Heart right ventricle (tissue), 16 donors: ENCODE measurements around the gene PDZD2. TPM values are rescaled to one million over a fixed set of nuclear protein-coding genes. Genes with fewer than 3 reads are reported as not detected.
"Not testable (repeated sequence)": the region's sequence is repeated elsewhere in the genome, so short reads cannot be mapped to it uniquely, and the experiment has no call there.

Experiments
- ATAC-seq, 8 donors: fragments of 200-7000 bp; cut with Tn5 transposase; one replicate each; pipeline ENCODE4 v1.9.1; 2020; ENCODE audit warnings: mild to moderate bottlenecking in 8 of 8, moderate library complexity in 8 of 8, moderate number of reproducible peaks in 1 of 8
- DNase-seq, 2 donors: peaks; one replicate each; pipeline ENCODE4 v3.0.0-alpha.2; 2020
- H3K27ac ChIP-seq, 10 donors: fragments of 200-600 bp; sonication (generic) in 2 of 10; one replicate each; pipeline versions ENCODE4 v1.5.0 to v1.8.0; 2020 to 2022; ENCODE audit warnings: mild to moderate bottlenecking in 3 of 10
- H3K27me3 ChIP-seq, 7 donors: fragments of 200-600 bp; one replicate each; pipeline ENCODE4 v1.8.0; 2021 to 2022; ENCODE audit warnings: mild to moderate bottlenecking in 2 of 7
- H3K36me3 ChIP-seq, 9 donors: fragments of 200-600 bp; sonication (generic) in 1 of 9; one replicate each; pipeline versions ENCODE4 v1.5.0 to v1.8.0; 2020 to 2022; ENCODE audit warnings: mild to moderate bottlenecking in 2 of 9
- H3K4me1 ChIP-seq, 9 donors: fragments of 200-600 bp; sonication (generic) in 1 of 9; one replicate each; pipeline versions ENCODE4 v1.5.0 to v1.8.0; 2020 to 2022; ENCODE audit warnings: mild to moderate bottlenecking in 4 of 9
- H3K4me3 ChIP-seq, 10 donors: fragments of 200-600 bp; sonication (generic) in 2 of 10; one replicate each; pipeline versions ENCODE4 v1.5.0 to v1.8.0; 2020 to 2022; ENCODE audit warnings: mild to moderate bottlenecking in 7 of 10, moderate library complexity in 2 of 10
- H3K9me3 ChIP-seq, 11 donors: fragments of 200-600 bp in 10 of 11; sonication (generic) in 2 of 11; one replicate each; pipeline versions ENCODE4 v1.5.0 to v1.8.0; 2013 to 2022; ENCODE audit warnings: mild to moderate bottlenecking in 2 of 11, control low read depth in 1 of 11, moderate library complexity in 1 of 11
- WGBS, 2 donors: extraction: QIAGEN DNeasy Blood & Tissue Kit; methylation state at CpG; one replicate each; pipeline ENCODE4 v1.1.7; 2013; ENCODE audit warnings: inconsistent platforms in 1 of 2; 5-methylcytosine and 5-hydroxymethylcytosine counted together
- intact Hi-C, 10 donors: fragments of 100-400 bp; cut with DNase I; formaldehyde crosslinking; loops; one replicate each; pipeline versions ENCODE4 v1.11.1 to v1.14.2; 2022
- polyA plus RNA-seq, 2 donors: library from polyadenylated mRNA; stranded (reverse); fragments of 200-250 nt; gene quantifications; one replicate each; pipeline ENCODE4 v1.2.3, GENCODE V29; 2013
- total RNA-seq, 10 donors: library from RNA; stranded (reverse); fragmentation: NEBNext Ultra II Directional in 3 of 10; extraction: Animal tissue kit (Norgen Biotek cat#: 25700) in 3 of 10; gene quantifications; one replicate each; pipeline versions ENCODE4 v1.2.1 to v1.2.4, GENCODE V29; 2021 to 2023
- TF ChIP-seq, protein P1 (sequence below), 9 donors: fragments of 200-600 bp; sonication (generic) in 2 of 9; IDR thresholded peaks; one replicate each; pipeline versions ENCODE4 v1.5.0 to v1.8.0; 2021 to 2022; ENCODE audit warnings: antibody characterized with exemption in 9 of 9, mild to moderate bottlenecking in 5 of 9, moderate library complexity in 1 of 9
- donor health status: Arrhythmogenic right ventricular cardiomyopathy.
- donor health status: ischemic (EF 13 %, LVEDD 7.1; RV severe dilation, severe dysfunction).
- donor health status: healthy with polysubstance abuse.
- donor health status: DM: no; HTN: yes; CAD: no.
- donor health status: DM: no; HTN: no; CAD: no.
- donor health status: ischemic (EF 25% LVEDD 6.9; RV normal size, moderate dysfunction).
- donor health status: ischemic (EF 25% LVEDD 5.7; RV mildly dilated, moderate dysfunction).
- donor health status: healthy.
- donor health status: DM: yes; HTN: yes; CAD: no.
- donor health status: Ischemic cardiomyopathy.
- donor health status: ischemic (EF 35%, LVEDD 5.7; RV mildly dilated, moderate dysfunction).
- donor health status: nonischemic (EF 11% LVEDD 7.7; RV severe dilation, severe dysfunction).
- donor health status: DM: yes; HTN: yes; CAD: no.
- donor health status: PGD.
- donor health status: ischemic (EF 29% LVEDD 5.4; RV normal size, mild dysfunction).
- donor health status: nonischemic (EF 23%, LVEDD 6.1; RV moderate dilation, normal function).

The PDZD2 gene
- total and polyA plus RNA-seq, 12 donors, result 9.0 to 117 (median 82.5) TPM

DNA sequence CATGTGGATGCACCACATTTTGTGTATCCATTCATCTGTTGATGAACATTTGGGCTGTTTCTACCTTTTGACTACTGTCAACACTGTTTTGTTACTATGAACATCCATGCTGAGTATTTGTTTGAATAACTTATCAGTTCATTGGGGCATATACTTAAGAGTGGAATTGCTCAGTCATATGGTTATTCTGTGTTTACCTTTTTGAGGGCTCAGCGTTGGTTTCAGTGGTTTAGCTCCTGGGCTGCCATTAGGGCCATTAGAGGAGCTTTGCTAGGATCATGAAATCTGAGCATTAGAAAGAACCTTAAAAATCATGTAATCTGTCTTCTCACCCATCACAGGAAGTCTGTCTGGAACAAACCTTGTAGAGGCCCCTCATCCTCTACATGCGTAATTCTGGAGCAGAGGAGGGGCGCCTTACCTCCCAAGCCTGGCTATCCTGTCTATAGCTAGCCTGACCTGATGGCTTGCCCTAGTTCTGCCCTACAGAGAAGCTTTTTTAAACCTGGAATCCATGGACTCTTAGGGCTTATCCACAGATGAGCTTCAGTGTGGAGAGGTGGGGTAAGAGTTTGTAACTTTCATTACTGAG, 92.9 kb downstream of the PDZD2 start:
- DNase-seq (no peak), ATAC-seq (no peak)
- Histone ChIP-seq H3K27ac (peak overlapping the region in 3 of 10 donors; percentile 39 to 74 (median 69)), H3K4me3 (no peak overlapping the region), H3K27me3 (no peaks in the 10 kb centered on the region), H3K9me3 (no peaks in the 10 kb centered on the region), H3K4me1 (peaks cover 11 to 69% (median 28%) of the 10 kb centered on the region in 9 donors), H3K36me3 (no peaks in the 10 kb centered on the region)
- TF ChIP-seq, protein P1, sequence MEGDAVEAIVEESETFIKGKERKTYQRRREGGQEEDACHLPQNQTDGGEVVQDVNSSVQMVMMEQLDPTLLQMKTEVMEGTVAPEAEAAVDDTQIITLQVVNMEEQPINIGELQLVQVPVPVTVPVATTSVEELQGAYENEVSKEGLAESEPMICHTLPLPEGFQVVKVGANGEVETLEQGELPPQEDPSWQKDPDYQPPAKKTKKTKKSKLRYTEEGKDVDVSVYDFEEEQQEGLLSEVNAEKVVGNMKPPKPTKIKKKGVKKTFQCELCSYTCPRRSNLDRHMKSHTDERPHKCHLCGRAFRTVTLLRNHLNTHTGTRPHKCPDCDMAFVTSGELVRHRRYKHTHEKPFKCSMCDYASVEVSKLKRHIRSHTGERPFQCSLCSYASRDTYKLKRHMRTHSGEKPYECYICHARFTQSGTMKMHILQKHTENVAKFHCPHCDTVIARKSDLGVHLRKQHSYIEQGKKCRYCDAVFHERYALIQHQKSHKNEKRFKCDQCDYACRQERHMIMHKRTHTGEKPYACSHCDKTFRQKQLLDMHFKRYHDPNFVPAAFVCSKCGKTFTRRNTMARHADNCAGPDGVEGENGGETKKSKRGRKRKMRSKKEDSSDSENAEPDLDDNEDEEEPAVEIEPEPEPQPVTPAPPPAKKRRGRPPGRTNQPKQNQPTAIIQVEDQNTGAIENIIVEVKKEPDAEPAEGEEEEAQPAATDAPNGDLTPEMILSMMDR (IDR thresholded peaks at IDR 0.05), result no peak
- intact Hi-C loops, result no loop called here
- 87 to 90% methylated on average over 3 of the region's 3 CpGs for WGBS, 2 donors

DNA sequence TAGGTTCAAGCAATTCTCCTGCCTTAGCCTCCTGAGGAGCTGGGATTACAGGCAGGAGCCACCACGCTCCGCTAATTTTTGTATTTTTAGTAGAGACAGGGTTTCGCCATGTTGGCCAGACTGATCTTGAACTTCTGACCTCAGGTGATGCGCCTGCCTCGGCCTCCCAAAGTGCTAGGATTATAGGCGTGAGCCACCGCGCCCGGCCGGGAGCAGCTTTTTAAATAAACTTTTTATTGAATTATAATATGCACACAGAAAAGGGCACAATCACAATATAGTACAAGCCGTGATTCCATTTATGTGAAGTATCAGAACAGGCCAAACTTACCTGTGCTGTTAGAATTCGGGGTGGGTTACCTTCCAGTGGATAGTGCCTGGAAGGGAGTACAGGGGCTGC, 93.9 kb downstream of the PDZD2 start:
- H3K27me3 ChIP-seq, ATAC-seq, intact Hi-C loops, H3K9me3 ChIP-seq, H3K4me3 ChIP-seq, DNase-seq, H3K36me3 ChIP-seq: not testable (repeated sequence)
- Histone ChIP-seq H3K27ac (peak overlapping the region in 6 of 10 donors; percentile 38 to 74 (median 55)), H3K4me1 (peaks cover 11 to 68% (median 27%) of the 10 kb centered on the region in 9 donors)
- 95 to 96% methylated on average over 12 of the region's 12 CpGs for WGBS, 2 donors

DNA sequence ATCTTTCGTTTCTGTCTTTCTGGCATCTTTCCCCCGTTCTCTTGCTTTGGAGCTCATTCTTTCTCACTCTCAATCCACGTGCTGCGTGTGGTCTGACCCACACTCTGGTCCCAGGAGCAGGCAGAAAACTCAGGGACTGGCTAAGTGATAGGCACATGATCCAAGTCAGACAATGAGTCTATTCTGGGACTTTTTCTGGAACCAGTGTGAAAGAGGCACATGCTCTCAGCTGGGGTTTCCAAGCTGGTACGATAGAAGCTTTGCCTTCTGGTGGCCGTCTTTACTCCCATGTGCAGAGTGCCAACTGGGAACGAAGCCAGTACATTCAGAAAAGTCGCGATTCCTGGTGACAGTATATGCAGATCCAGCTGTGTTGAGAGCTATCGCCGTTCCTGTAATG, 94.4 kb downstream of the PDZD2 start:
- Histone ChIP-seq H3K4me1 (peaks cover 11 to 69% (median 27%) of the 10 kb centered on the region in 9 donors), H3K36me3 (no peaks in the 10 kb centered on the region), H3K4me3 (no peak overlapping the region), H3K27ac (peak overlapping the region in 6 of 10 donors; percentile 38 to 74 (median 55)), H3K9me3 (no peaks in the 10 kb centered on the region), H3K27me3 (no peaks in the 10 kb centered on the region)
- 20 to 38% methylated on average over 11 of the region's 11 CpGs for WGBS, 2 donors
- TF ChIP-seq, protein P1 (IDR thresholded peaks at IDR 0.05), result no peak
- ATAC-seq (peak; percentile 74 to 91 (median 86)), DNase-seq (peak in 1 of 2 donors; percentile 42)
- intact Hi-C loops, result no loop called here

DNA sequence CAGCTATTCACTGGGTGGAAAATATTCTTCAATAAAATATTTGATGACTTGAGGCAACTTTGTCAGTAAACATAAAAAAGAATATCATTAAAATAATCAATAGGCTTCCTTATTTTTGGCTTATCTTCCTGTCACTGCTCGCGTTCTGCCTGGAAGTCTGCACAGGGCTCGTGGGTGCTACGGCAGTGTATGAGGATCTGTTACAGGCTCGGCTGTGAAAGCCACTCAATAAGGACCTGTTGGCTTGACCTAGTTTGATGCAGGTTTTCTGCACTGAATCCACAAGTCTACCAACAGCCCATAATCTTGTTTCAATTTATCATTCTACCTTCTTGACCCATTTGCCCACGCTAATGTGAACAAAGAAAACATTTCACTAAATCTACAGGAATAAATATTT, 97.2 kb downstream of the PDZD2 start:
- TF ChIP-seq, protein P1 (IDR thresholded peaks at IDR 0.05), result no peak
- Histone ChIP-seq H3K27me3 (no peaks in the 10 kb centered on the region), H3K27ac (no peak overlapping the region), H3K4me1 (peaks cover 13 to 71% (median 27%) of the 10 kb centered on the region in 9 donors), H3K9me3 (peaks cover 0 to 11% (median 5%) of the 10 kb centered on the region in 11 donors), H3K4me3 (no peak overlapping the region), H3K36me3 (no peaks in the 10 kb centered on the region)
- DNase-seq (no peak), ATAC-seq (no peak)
- intact Hi-C loops, result no loop called here
- 67 to 70% methylated on average over 6 of the region's 6 CpGs for WGBS, 2 donors

DNA sequence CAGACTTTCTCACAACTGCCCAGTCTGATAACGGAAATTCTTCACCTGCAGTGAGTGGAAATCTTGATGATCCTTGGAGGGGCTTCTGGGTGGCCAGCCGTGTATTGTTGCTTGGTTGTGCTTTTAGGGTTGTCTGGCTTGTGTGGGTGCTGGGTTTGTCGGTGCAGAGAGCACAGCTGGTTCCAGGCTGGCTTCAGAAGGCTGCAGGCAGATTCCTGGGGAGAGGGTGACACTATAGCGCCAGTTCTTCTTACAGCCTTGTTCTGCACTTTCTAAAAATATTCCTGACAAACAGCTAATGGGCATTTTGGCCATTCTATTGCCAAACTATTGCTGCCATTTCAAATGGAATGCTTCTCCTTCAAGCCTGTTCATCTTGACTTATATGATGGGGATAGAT, 99.3 kb downstream of the PDZD2 start:
- H3K36me3 ChIP-seq, result no peaks in the 10 kb centered on the region
- no peak overlapping the region for H3K4me3 ChIP-seq
- H3K27ac ChIP-seq, result peak overlapping the region in 8 of 10 donors; percentile 15 to 80 (median 45)
- no peaks in the 10 kb centered on the region for H3K27me3 ChIP-seq
- peaks cover 0 to 11% (median 5%) of the 10 kb centered on the region in 11 donors for H3K9me3 ChIP-seq
- H3K4me1 ChIP-seq, result peaks cover 9 to 69% (median 34%) of the 10 kb centered on the region in 9 donors
- intact Hi-C loops, result no loop called here
- TF ChIP-seq, protein P1 (IDR thresholded peaks at IDR 0.05), result no peak
- peak in 7 of 8 donors; percentile 30 to 78 (median 57) for ATAC-seq
- 59 to 62% methylated on average over 4 of the region's 4 CpGs for WGBS, 2 donors
- no peak for DNase-seq
